ENCODE measurements around the gene OLFML3. TPM values are rescaled to one million over a fixed set of nuclear protein-coding genes. Genes with fewer than 3 reads are reported as not detected.

Gene OLFML3
- total RNA-seq = 100 to 1,000 TPM in 2 of 4 donors, 10 to 100 TPM in 2; 86.6 to 302 (median 122) TPM

GRCh38 chr1:113978863-113979702, at the start of gene OLFML3:
Gene OLFML3, plus strand, starts transcription at chr1:113979474. Its CDS starts 43 bp downstream, at chr1:113979517.
- peak within 1 kb of the TSS; percentile 33 to 44 for H3K4me3 ChIP-seq
- peak; percentile 91 to 95 for DNase-seq
- no peaks in the 10 kb centered on the region for H3K27me3 ChIP-seq
- no peaks in the 10 kb centered on the region for H3K9me3 ChIP-seq
- TF ChIP-seq CTCF (IDR thresholded peaks at IDR 0.05) (peak; percentile 57 to 76 (median 72)), POLR2A (IDR thresholded peaks at IDR 0.05) (peak in 1 of 2 donors; percentile 79)
- peaks cover 0 to 28% of the 10 kb centered on the region in 2 donors for H3K4me1 ChIP-seq
- no peaks in the 10 kb centered on the region for H3K36me3 ChIP-seq
- intact Hi-C loops (cut with DNase I; ENCODE audit: low total_unique reads) = loop anchor here (5.0 kb wide), 1 partner anchor 303 kb away; no protein-coding TSS in a partner anchor
- peak within 1 kb of the TSS; percentile 92 for H3K27ac ChIP-seq

GRCh38 chr1:113929750-113930498, 49.4 kb upstream of the OLFML3 start:
- Histone ChIP-seq H3K4me3 (peak overlapping the region; percentile 61 to 93), H3K36me3 (no peaks in the 10 kb centered on the region), H3K27ac (peak overlapping the region; percentile 88 to 90), H3K4me1 (peaks cover 0 to 5% of the 10 kb centered on the region in 2 donors), H3K9me3 (no peaks in the 10 kb centered on the region), H3K27me3 (no peaks in the 10 kb centered on the region)
- peak in 1 of 2 donors; percentile 20 for DNase-seq
- intact Hi-C loops (cut with DNase I; ENCODE audit: low total_unique reads) = no loop called here
- TF ChIP-seq CTCF (IDR thresholded peaks at IDR 0.05) = peak in 1 of 4 experiments; percentile 9
- TF ChIP-seq POLR2A (IDR thresholded peaks at IDR 0.05) = no peak

- no peak for DNase-seq
- Histone ChIP-seq H3K9me3 (no peaks in the 10 kb centered on the region), H3K36me3 (no peaks in the 10 kb centered on the region), H3K27me3 (no peaks in the 10 kb centered on the region), H3K27ac (peak overlapping the region; percentile 88 to 90), H3K4me1 (peaks cover 0 to 5% of the 10 kb centered on the region in 2 donors), H3K4me3 (peak overlapping the region; percentile 61 to 93)
- TF ChIP-seq CTCF (IDR thresholded peaks at IDR 0.05) = no peak
- no peak for TF ChIP-seq POLR2A (IDR thresholded peaks at IDR 0.05)
- intact Hi-C loops (cut with DNase I; ENCODE audit: low total_unique reads) = no loop called here
Observed at GRCh38 chr1:113930499-113931161, 48.6 kb upstream of the OLFML3 start.

- TF ChIP-seq CTCF (IDR thresholded peaks at IDR 0.05) = no peak
Observed at GRCh38 chr1:113931451-113931851, 47.8 kb upstream of the OLFML3 start.

More at GRCh38 chr1:113931451-113931851, 47.8 kb upstream of the OLFML3 start:
- no peaks in the 10 kb centered on the region for H3K27me3 ChIP-seq
- no peaks in the 10 kb centered on the region for H3K9me3 ChIP-seq
- H3K4me1 ChIP-seq = peaks cover 0 to 5% of the 10 kb centered on the region in 2 donors
- intact Hi-C loops (cut with DNase I; ENCODE audit: low total_unique reads) = no loop called here
- H3K36me3 ChIP-seq = no peaks in the 10 kb centered on the region
- peak overlapping the region in 1 of 2 donors; percentile 93 for H3K4me3 ChIP-seq
- H3K27ac ChIP-seq = no peak overlapping the region
- no peak for DNase-seq

Data from uterus (tissue), 4 donors.